SIG-M5 (cell line): ENCODE results near the gene NAA80.
A peak's percentile ranks its signal among the peaks of the same experiment; 100 is the strongest.

Experiments
- DNase-seq: peaks from one replicate; lab custom pipeline; 2025; lab: John Stamatoyannopoulos, UW

The NAA80 gene

GRCh38 chr3:50327943-50328691, 28.9 kb upstream of the NAA80 start, which contains the start of gene TUSC2:
Gene TUSC2, minus strand, starts transcription at chr3:50328223. Its CDS starts 124 bp downstream, at chr3:50328099.
- peak; percentile 82 for DNase-seq

GRCh38 chr3:50327129-50327528, 27.9 kb upstream of the NAA80 start:
- DNase-seq, result no peak

- DNase-seq, result no peak
Measured at GRCh38 chr3:50326182-50326541, 27.0 kb upstream of the NAA80 start.

- no peak for DNase-seq
Measured at GRCh38 chr3:50325497-50326181, 26.4 kb upstream of the NAA80 start.

GRCh38 chr3:50325113-50325480, 25.9 kb upstream of the NAA80 start:
- DNase-seq, result no peak

- no peak for DNase-seq
Measured at GRCh38 chr3:50324351-50325112, 25.3 kb upstream of the NAA80 start.

GRCh38 chr3:50323614-50324199, 24.5 kb upstream of the NAA80 start:
- no peak for DNase-seq

- DNase-seq, result no peak
Measured at GRCh38 chr3:50323092-50323600, 23.9 kb upstream of the NAA80 start.

GRCh38 chr3:50322386-50323091, 23.3 kb upstream of the NAA80 start, which contains the start of gene HYAL2:
Gene HYAL2, minus strand, starts transcription at chr3:50322745. Its CDS starts 2,256 bp downstream, at chr3:50320489.
- DNase-seq, result no peak

- DNase-seq, result no peak
Measured at GRCh38 chr3:50322115-50322385, 22.8 kb upstream of the NAA80 start.

GRCh38 chr3:50321336-50322114, 22.3 kb upstream of the NAA80 start:
- peak; percentile 37 for DNase-seq

- DNase-seq, result no peak
Measured at GRCh38 chr3:50320853-50321335, 21.7 kb upstream of the NAA80 start.

GRCh38 chr3:50319894-50320625, 20.9 kb upstream of the NAA80 start:
- no peak for DNase-seq

GRCh38 chr3:50319181-50319893, 20.1 kb upstream of the NAA80 start:
- DNase-seq, result no peak

- DNase-seq, result no peak
Measured at GRCh38 chr3:50318615-50319014, 19.4 kb upstream of the NAA80 start.

GRCh38 chr3:50318163-50318562, 19.0 kb upstream of the NAA80 start:
- no peak for DNase-seq

- no peak for DNase-seq
Measured at GRCh38 chr3:50317300-50317699, 18.1 kb upstream of the NAA80 start.

GRCh38 chr3:50316657-50317242, 17.5 kb upstream of the NAA80 start:
- no peak for DNase-seq

GRCh38 chr3:50314816-50315215, 15.6 kb upstream of the NAA80 start:
- DNase-seq, result no peak
